Lung (tissue), 12 donors: Measurements from ENCODE around the gene CCDC157. TPM values are rescaled to one million over a fixed set of nuclear protein-coding genes. Genes with fewer than 3 reads are reported as not detected.

Experiments used
- ATAC-seq: fragments of 200-7000 bp; cut with Tn5 transposase; one replicate; pipeline ENCODE4 v1.9.1; 2020; ENCODE audit warnings: moderate number of reproducible peaks; ENCODE audit not compliant: insufficient read depth, low FRiP score
- DNase-seq, 3 donors: peaks; one replicate each; pipeline ENCODE4 v3.0.0-alpha.2; 2013 to 2017
- H3K27ac ChIP-seq, 2 donors: one replicate each; pipeline ENCODE4 v1.5.1; 2013; ENCODE audit warnings: mild to moderate bottlenecking in 2 of 2, moderate library complexity in 2 of 2, control low read depth in 1 of 2, inconsistent platforms in 1 of 2, low read depth in 1 of 2, low read length in 1 of 2
- H3K27me3 ChIP-seq, 3 donors: one replicate each; pipeline ENCODE4 v1.5.1; 2013; ENCODE audit warnings: low read length in 2 of 3; ENCODE audit not compliant: control insufficient read depth in 3 of 3, insufficient read depth in 3 of 3
- H3K36me3 ChIP-seq, 4 donors: one replicate each; pipeline ENCODE4 v1.5.1; 2013; ENCODE audit warnings: low read length in 4 of 4, mild to moderate bottlenecking in 1 of 4, moderate library complexity in 1 of 4; ENCODE audit not compliant: control insufficient read depth in 4 of 4, insufficient read depth in 4 of 4
- H3K4me1 ChIP-seq, 5 donors: one replicate each; pipeline ENCODE4 v1.5.1; 2013; ENCODE audit warnings: low read length in 5 of 5, mild to moderate bottlenecking in 2 of 5, moderate library complexity in 1 of 5; ENCODE audit not compliant: control insufficient read depth in 5 of 5, insufficient read depth in 5 of 5
- H3K4me3 ChIP-seq: one replicate; pipeline ENCODE4 v1.5.1; 2013; ENCODE audit warnings: mild to moderate bottlenecking, control low read depth, moderate library complexity
- H3K9ac ChIP-seq, 2 donors: one replicate each; pipeline ENCODE4 v1.5.1; 2013; ENCODE audit warnings: low read length in 2 of 2, control low read depth in 1 of 2; ENCODE audit not compliant: insufficient read depth in 1 of 2
- H3K9me3 ChIP-seq, 4 donors: one replicate each; pipeline ENCODE4 v1.5.1; 2013; ENCODE audit warnings: low read length in 3 of 4, mild to moderate bottlenecking in 1 of 4, moderate library complexity in 1 of 4; ENCODE audit not compliant: control insufficient read depth in 4 of 4, insufficient read depth in 3 of 4
- WGBS, 2 donors: extraction: QIAGEN DNeasy Blood & Tissue Kit; methylation state at CpG; one replicate each; pipeline ENCODE4 v1.1.7; 2013; 5-methylcytosine and 5-hydroxymethylcytosine counted together
- polyA plus RNA-seq, 2 donors: library from polyadenylated mRNA; stranded (reverse); fragments of 200-250 nt; gene quantifications; one replicate each; pipeline ENCODE4 v1.2.1, GENCODE V29; 2013
- total RNA-seq, 2 donors: library from RNA; depleted of rRNA in 1 of 2; stranded (reverse); fragments of >200 nt in 1 of 2; gene quantifications; one replicate each; pipeline ENCODE4 v1.2.1, GENCODE V29; 2014 to 2021
- TF ChIP-seq, protein P1 (sequence below): IDR thresholded peaks from 2 replicates; pipeline ENCODE4 v1.5.1; 2012; ENCODE audit warnings: mild to moderate bottlenecking; ENCODE audit errors: control extremely low read depth, extremely low read depth
- donor health status: control.
- donor health status: control.
- donor health status: Bipolar disorder and iron deficiency.
- donor health status: healthy.
- donor health status: DM: yes; HTN: yes; CAD: no.

Gene CCDC157
- total and polyA plus RNA-seq, 4 donors: 4.1 to 11.9 (median 8.5) TPM

DNA sequence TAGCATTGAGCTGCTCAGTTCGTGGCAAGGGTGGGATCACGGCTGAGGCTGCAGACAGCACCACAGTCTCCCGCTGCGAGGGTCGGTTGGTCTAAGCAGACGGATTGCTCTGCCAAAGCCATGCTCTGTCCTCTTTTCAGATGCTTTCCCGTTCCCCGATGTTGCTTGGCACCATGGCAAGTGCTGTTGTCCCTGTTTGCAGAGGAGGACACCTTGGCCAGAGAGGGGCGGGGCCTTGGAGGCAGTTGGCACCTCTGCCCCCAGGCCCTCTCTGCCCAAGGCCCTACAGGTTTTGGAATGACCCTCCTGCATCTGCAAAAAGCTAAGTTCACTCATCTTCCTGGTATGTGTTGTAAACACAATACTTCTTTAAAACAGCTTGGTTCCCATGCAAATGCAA, 11.6 kb downstream of the CCDC157 start:
- no peak overlapping the region for H3K27ac ChIP-seq
- DNase-seq: no peak
- no peaks in the 10 kb centered on the region for H3K27me3 ChIP-seq
- no peaks in the 10 kb centered on the region for H3K9me3 ChIP-seq
- H3K36me3 ChIP-seq: peaks cover 0 to 2% (median under 1%) of the 10 kb centered on the region in 4 donors
- 87 to 94% methylated on average over 9 of the region's 9 CpGs for WGBS, 2 donors
- no peak overlapping the region for H3K4me3 ChIP-seq
- no peaks in the 10 kb centered on the region for H3K4me1 ChIP-seq
- H3K9ac ChIP-seq: no peak overlapping the region
- TF ChIP-seq, protein P1, sequence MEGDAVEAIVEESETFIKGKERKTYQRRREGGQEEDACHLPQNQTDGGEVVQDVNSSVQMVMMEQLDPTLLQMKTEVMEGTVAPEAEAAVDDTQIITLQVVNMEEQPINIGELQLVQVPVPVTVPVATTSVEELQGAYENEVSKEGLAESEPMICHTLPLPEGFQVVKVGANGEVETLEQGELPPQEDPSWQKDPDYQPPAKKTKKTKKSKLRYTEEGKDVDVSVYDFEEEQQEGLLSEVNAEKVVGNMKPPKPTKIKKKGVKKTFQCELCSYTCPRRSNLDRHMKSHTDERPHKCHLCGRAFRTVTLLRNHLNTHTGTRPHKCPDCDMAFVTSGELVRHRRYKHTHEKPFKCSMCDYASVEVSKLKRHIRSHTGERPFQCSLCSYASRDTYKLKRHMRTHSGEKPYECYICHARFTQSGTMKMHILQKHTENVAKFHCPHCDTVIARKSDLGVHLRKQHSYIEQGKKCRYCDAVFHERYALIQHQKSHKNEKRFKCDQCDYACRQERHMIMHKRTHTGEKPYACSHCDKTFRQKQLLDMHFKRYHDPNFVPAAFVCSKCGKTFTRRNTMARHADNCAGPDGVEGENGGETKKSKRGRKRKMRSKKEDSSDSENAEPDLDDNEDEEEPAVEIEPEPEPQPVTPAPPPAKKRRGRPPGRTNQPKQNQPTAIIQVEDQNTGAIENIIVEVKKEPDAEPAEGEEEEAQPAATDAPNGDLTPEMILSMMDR: no peak
- no peak for ATAC-seq

DNA sequence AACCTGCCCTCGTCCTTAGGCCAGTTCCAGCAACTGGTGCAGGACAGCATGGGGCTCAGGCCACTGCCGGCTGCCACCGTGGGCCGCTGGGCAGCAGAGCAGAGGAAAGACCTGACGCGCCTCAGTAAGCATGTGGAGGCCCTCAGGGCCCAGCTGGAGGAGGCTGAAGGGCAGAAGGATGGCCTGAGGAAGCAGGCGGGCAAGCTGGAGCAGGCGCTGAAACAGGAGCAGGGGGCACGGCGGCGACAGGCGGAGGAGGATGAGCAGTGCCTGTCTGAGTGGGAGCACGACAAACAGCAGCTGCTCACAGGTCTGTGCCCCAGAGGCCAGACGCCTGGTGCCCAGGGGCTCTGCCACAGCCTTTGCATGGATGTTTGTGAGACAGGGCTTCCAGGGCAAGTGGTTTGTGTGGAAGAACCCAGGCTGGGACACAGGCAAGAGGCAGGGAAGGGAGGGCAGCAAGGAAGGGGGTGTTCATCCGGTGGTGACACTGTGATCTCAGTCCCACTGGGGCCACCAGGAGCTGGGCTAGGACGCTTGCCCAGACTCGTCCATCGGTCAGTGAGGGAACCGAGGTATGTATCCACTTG, 13.9 kb downstream of the CCDC157 start:
- WGBS, 2 donors: 91 to 94% methylated on average over 19 of the region's 19 CpGs

DNA sequence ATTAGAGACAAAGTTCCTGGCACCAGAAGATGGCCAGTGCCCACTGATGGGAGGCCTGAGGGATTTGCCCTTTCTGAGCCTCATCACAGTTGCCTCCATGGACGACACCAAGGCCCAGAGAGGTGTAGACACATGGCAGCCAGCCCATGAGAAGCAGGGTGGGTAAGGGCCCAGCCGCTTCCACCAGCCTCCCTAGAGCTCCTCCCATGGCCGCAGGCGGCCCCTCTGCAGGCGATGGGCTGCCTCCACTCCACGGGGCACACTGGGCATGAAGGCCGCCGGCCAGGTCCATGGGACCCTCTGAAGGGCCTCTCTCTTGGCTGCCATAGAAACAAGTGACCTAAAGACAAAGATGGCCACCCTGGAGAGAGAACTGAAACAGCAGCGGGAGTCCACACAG, 14.5 kb downstream of the CCDC157 start:
- DNase-seq: no peak
- H3K9ac ChIP-seq: no peak overlapping the region

More for the DNA sequence above, 13.9 kb downstream of the CCDC157 start:
- no peak overlapping the region for H3K27ac ChIP-seq
- H3K36me3 ChIP-seq: peaks cover 0 to 7% (median 2%) of the 10 kb centered on the region in 4 donors
- H3K27me3 ChIP-seq: no peaks in the 10 kb centered on the region
- no peak overlapping the region for H3K4me3 ChIP-seq
- H3K9me3 ChIP-seq: no peaks in the 10 kb centered on the region
- no peak overlapping the region for H3K9ac ChIP-seq
- no peak for ATAC-seq
- TF ChIP-seq, protein P1: no peak
- peaks cover 0 to 2% (median 0%) of the 10 kb centered on the region in 5 donors for H3K4me1 ChIP-seq
- no peak for DNase-seq

More for the DNA sequence above, 14.5 kb downstream of the CCDC157 start:
- 93% methylated on average over 9 of the region's 9 CpGs for WGBS, 2 donors
- H3K27me3 ChIP-seq: no peaks in the 10 kb centered on the region
- no peak for ATAC-seq
- TF ChIP-seq, protein P1: no peak
- no peaks in the 10 kb centered on the region for H3K9me3 ChIP-seq
- no peak overlapping the region for H3K4me3 ChIP-seq
- peaks cover 0 to 2% (median 0%) of the 10 kb centered on the region in 5 donors for H3K4me1 ChIP-seq
- H3K36me3 ChIP-seq: peaks cover 0 to 8% (median under 1%) of the 10 kb centered on the region in 4 donors
- H3K27ac ChIP-seq: no peak overlapping the region
